NB4 (cell line): ENCODE data around the gene TBC1D2B.

Experiments used
- DNase-seq: peaks from one replicate; pipeline ENCODE4 v3.0.0; 2010; ENCODE audit warnings: low read depth
- H3K4me3 ChIP-seq: one replicate; pipeline ENCODE4 v1.5.1; 2011; ENCODE audit warnings: mild to moderate bottlenecking, low read depth, low read length, moderate library complexity
- CTCF ChIP-seq: IDR thresholded peaks from one replicate; pipeline ENCODE4 v1.5.1; 2012; ENCODE audit warnings: low read depth, low read length
- MAX ChIP-seq: IDR thresholded peaks from 2 replicates; pipeline ENCODE4 v1.6.1; 2011; ENCODE audit warnings: low read depth, low read length
- MYC ChIP-seq: IDR thresholded peaks from 2 replicates; pipeline ENCODE4 v1.6.1; 2011; ENCODE audit warnings: low read depth, low read length
- POLR2A ChIP-seq: IDR thresholded peaks from 2 replicates; pipeline ENCODE4 v1.6.1; 2011; ENCODE audit warnings: mild to moderate bottlenecking; ENCODE audit not compliant: insufficient read length; ENCODE audit errors: extremely low read depth

TBC1D2B gene

GRCh38 chr15:78073046-78073787, 4.3 kb downstream of the TBC1D2B start:
- H3K4me3 ChIP-seq: peak overlapping the region; percentile 30
- TF ChIP-seq CTCF (no peak), MYC (no peak), MAX (no peak), POLR2A (no peak)
- no peak for DNase-seq

GRCh38 chr15:78072080-78072892, 5.2 kb downstream of the TBC1D2B start:
- H3K4me3 ChIP-seq: peak overlapping the region; percentile 30
- no peak for TF ChIP-seq CTCF
- no peak; the same call in none of the 2 replicates for TF ChIP-seq MAX
- TF ChIP-seq POLR2A: no peak
- TF ChIP-seq MYC: no peak; the same call in 1 of the 2 replicates
- DNase-seq: peak; percentile 69

- DNase-seq: peak; percentile 67
- peak overlapping the region; percentile 30 for H3K4me3 ChIP-seq
- TF ChIP-seq POLR2A (no peak), CTCF (no peak), MAX (no peak), MYC (no peak)
Measured at GRCh38 chr15:78071383-78071782, 6.1 kb downstream of the TBC1D2B start.

- no peak for TF ChIP-seq CTCF
- TF ChIP-seq POLR2A: peak; percentile 23
- TF ChIP-seq MAX: no peak; the same call in 1 of the 2 replicates
- TF ChIP-seq MYC: peak; percentile 73; the same call in 1 of the 2 replicates
- H3K4me3 ChIP-seq: peak overlapping the region; percentile 42
- peak; percentile 90 for DNase-seq
Measured at GRCh38 chr15:78070049-78070700, 7.3 kb downstream of the TBC1D2B start.

GRCh38 chr15:78069462-78070029, 8.0 kb downstream of the TBC1D2B start:
- DNase-seq: peak; percentile 54
- peak overlapping the region; percentile 42 for H3K4me3 ChIP-seq
- peak; percentile 17 for TF ChIP-seq CTCF
- peak; percentile 23; the same call in 1 of the 2 replicates for TF ChIP-seq MAX
- no peak for TF ChIP-seq MYC
- TF ChIP-seq POLR2A: peak; percentile 1
